GM21786 (cell line): ENCODE measurements around the gene FOXA3.
"Not testable (repeated sequence)": the region's sequence is repeated elsewhere in the genome, so short reads cannot be mapped to it uniquely, and the experiment has no call there.

Experiments used
- ATAC-seq: cut with Tn5 transposase; IDR thresholded peaks from one replicate; pipeline ENCODE4 v1.9.1; 2021; ENCODE audit not compliant: unreplicated experiment

The FOXA3 gene

GRCh38 chr19:45827459-45828093 is 36.5 kb upstream of the FOXA3 start:
- ATAC-seq, result no peak

GRCh38 chr19:45828523-45828922 is 35.6 kb upstream of the FOXA3 start:
- no peak for ATAC-seq

GRCh38 chr19:45828945-45829344 is 35.2 kb upstream of the FOXA3 start:
- no peak for ATAC-seq

- no peak for ATAC-seq
These were observed 29.2 kb upstream of the FOXA3 start for GRCh38 chr19:45834970-45835369.

GRCh38 chr19:45842198-45842597 is 21.9 kb upstream of the FOXA3 start:
- no peak for ATAC-seq

GRCh38 chr19:45847663-45848062 is 16.5 kb upstream of the FOXA3 start:
- no peak for ATAC-seq

GRCh38 chr19:45848922-45849321 is 15.2 kb upstream of the FOXA3 start:
- ATAC-seq, result no peak

- no peak for ATAC-seq
These were observed 11.9 kb upstream of the FOXA3 start for GRCh38 chr19:45852145-45852750.

GRCh38 chr19:45852983-45853382 is 11.1 kb upstream of the FOXA3 start:
- no peak for ATAC-seq

GRCh38 chr19:45854167-45854778 is 9.9 kb upstream of the FOXA3 start:
- ATAC-seq, result no peak

GRCh38 chr19:45860359-45861259 is 3.5 kb upstream of the FOXA3 start:
- ATAC-seq, result no peak

- no peak for ATAC-seq
These were observed 1.9 kb upstream of the FOXA3 start for GRCh38 chr19:45862271-45862563.

- peak; percentile 80 for ATAC-seq
These were observed 1.4 kb upstream of the FOXA3 start, which contains the start of gene SYMPK for GRCh38 chr19:45862564-45863334. SYMPK (minus strand) TSS chr19:45863147; CDS start chr19:45854495, 8,652 bp downstream.

GRCh38 chr19:45863335-45863839 is 739 bp upstream of the FOXA3 start:
- ATAC-seq, result no peak

- ATAC-seq, result no peak
These were observed 530 bp downstream of the FOXA3 start for GRCh38 chr19:45864629-45865082.

GRCh38 chr19:45865269-45865948 is 1.3 kb downstream of the FOXA3 start:
- no peak for ATAC-seq

GRCh38 chr19:45866400-45867176 is 2.5 kb downstream of the FOXA3 start:
- no peak for ATAC-seq

- not testable (repeated sequence) for ATAC-seq
These were observed 3.1 kb downstream of the FOXA3 start for GRCh38 chr19:45867241-45867640.

- no peak for ATAC-seq
These were observed 6.7 kb downstream of the FOXA3 start for GRCh38 chr19:45870798-45871197.
